ENCODE results near the gene MLN.

DNA sequence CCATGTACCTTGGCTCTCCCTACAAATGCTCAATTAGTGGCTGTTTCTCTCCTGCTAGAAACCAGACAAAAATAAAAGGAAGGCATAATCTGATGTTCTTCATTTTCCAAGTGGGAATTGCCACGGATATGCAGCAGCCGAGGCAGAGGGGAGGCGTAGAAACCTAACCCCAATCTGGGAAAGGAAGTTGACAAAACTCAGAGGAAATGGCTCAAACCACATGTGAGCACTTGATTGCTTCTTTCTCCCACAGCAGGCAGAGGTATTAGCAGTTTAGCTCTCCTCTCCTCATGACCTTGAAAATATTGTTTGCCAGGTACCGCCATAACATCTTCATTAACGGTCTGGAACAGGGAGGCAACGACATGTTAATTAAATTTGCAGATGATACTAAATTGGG, 3.8 kb upstream of the MLN start:
- TF ChIP-seq CTCF (conservative IDR thresholded peaks at IDR 0.05) (no peak), ZFX (IDR thresholded peaks at IDR 0.05) (no peak)
